Measurements from ENCODE around the gene ARMC5.

- TF ChIP-seq, protein P1, sequence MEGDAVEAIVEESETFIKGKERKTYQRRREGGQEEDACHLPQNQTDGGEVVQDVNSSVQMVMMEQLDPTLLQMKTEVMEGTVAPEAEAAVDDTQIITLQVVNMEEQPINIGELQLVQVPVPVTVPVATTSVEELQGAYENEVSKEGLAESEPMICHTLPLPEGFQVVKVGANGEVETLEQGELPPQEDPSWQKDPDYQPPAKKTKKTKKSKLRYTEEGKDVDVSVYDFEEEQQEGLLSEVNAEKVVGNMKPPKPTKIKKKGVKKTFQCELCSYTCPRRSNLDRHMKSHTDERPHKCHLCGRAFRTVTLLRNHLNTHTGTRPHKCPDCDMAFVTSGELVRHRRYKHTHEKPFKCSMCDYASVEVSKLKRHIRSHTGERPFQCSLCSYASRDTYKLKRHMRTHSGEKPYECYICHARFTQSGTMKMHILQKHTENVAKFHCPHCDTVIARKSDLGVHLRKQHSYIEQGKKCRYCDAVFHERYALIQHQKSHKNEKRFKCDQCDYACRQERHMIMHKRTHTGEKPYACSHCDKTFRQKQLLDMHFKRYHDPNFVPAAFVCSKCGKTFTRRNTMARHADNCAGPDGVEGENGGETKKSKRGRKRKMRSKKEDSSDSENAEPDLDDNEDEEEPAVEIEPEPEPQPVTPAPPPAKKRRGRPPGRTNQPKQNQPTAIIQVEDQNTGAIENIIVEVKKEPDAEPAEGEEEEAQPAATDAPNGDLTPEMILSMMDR (IDR thresholded peaks at IDR 0.05) = peak in 1 of 3 experiments; percentile 7
- peak; percentile 85 for TF ChIP-seq POLR2A (IDR thresholded peaks at IDR 0.05; ENCODE audit: low read depth)
- peak; percentile 95 to 96 for TF ChIP-seq POLR2AphosphoS5 (IDR thresholded peaks at IDR 0.05)
Observed at GRCh38 chr16:31507929-31508705, 48.8 kb downstream of the ARMC5 start, which contains the start of gene RUSF1.

Data from esophagus muscularis mucosa (tissue), 3 donors.